HUES64 (cell line): ENCODE data around the gene A4GALT.

Experiments
- H3K27ac ChIP-seq: 2 replicates; pipeline ENCODE4 v1.7.0; 2013; ENCODE audit warnings: low read depth, low read length, inconsistent platforms
- H3K27me3 ChIP-seq: 2 replicates; pipeline ENCODE4 v1.6.1; 2013; ENCODE audit warnings: mild to moderate bottlenecking, low read length; ENCODE audit not compliant: insufficient read depth
- H3K36me3 ChIP-seq: 2 replicates; pipeline ENCODE4 v1.6.1; 2013; ENCODE audit warnings: mild to moderate bottlenecking, low read length; ENCODE audit not compliant: insufficient read depth
- H3K4me1 ChIP-seq: 2 replicates; pipeline ENCODE4 v1.6.1; 2013; ENCODE audit warnings: mild to moderate bottlenecking, low read length, moderate library complexity; ENCODE audit not compliant: insufficient read depth
- H3K4me3 ChIP-seq: 2 replicates; pipeline ENCODE4 v1.5.1; 2013; ENCODE audit warnings: mild to moderate bottlenecking, low read length, moderate library complexity
- H3K9ac ChIP-seq: 2 replicates; pipeline ENCODE4 v1.6.1; 2013; ENCODE audit warnings: mild to moderate bottlenecking, low read depth, low read length
- H3K9me3 ChIP-seq: 2 replicates; pipeline ENCODE4 v1.6.1; 2013; ENCODE audit warnings: low read depth, low read length; ENCODE audit not compliant: insufficient read depth
- WGBS: fragments of 150-250, 120-280 bp; methylation state at CpG from one replicate; pipeline ENCODE4 v1.1.7; 2013; ENCODE audit warnings: missing lambda C conversion rate; 5-methylcytosine and 5-hydroxymethylcytosine counted together

The A4GALT gene

GRCh38 chr22:42700901-42701300 lies 19.8 kb downstream of the A4GALT start:
- no peak overlapping the region for H3K27ac ChIP-seq
- 93% methylated on average over 6 of the region's 6 CpGs for WGBS
- no peaks in the 10 kb centered on the region for H3K9me3 ChIP-seq
- H3K36me3 ChIP-seq: no peaks in the 10 kb centered on the region
- no peaks in the 10 kb centered on the region; the same call in 1 of the 2 replicates for H3K4me1 ChIP-seq
- H3K9ac ChIP-seq: no peak overlapping the region
- H3K4me3 ChIP-seq: no peak overlapping the region
- no peaks in the 10 kb centered on the region for H3K27me3 ChIP-seq

- Histone ChIP-seq H3K4me1 (no peaks in the 10 kb centered on the region; the same call in 1 of the 2 replicates), H3K36me3 (no peaks in the 10 kb centered on the region), H3K27ac (no peak overlapping the region), H3K9me3 (no peaks in the 10 kb centered on the region), H3K27me3 (no peaks in the 10 kb centered on the region), H3K4me3 (no peak overlapping the region), H3K9ac (no peak overlapping the region)
- 88% methylated on average over 8 of the region's 8 CpGs for WGBS
Measured at GRCh38 chr22:42700355-42700754, 20.3 kb downstream of the A4GALT start.

- Histone ChIP-seq H3K4me3 (no peak overlapping the region), H3K27me3 (no peaks in the 10 kb centered on the region), H3K9me3 (no peaks in the 10 kb centered on the region), H3K27ac (no peak overlapping the region), H3K36me3 (0 out of 2 replicates have a peak, but pooled peaks cover 2% of the 10 kb centered on the region), H3K4me1 (no peaks in the 10 kb centered on the region; the same call in 1 of the 2 replicates), H3K9ac (no peak overlapping the region)
- 92% methylated on average over 12 of the region's 12 CpGs for WGBS
Measured at GRCh38 chr22:42699976-42700352, 20.7 kb downstream of the A4GALT start.

DNA sequence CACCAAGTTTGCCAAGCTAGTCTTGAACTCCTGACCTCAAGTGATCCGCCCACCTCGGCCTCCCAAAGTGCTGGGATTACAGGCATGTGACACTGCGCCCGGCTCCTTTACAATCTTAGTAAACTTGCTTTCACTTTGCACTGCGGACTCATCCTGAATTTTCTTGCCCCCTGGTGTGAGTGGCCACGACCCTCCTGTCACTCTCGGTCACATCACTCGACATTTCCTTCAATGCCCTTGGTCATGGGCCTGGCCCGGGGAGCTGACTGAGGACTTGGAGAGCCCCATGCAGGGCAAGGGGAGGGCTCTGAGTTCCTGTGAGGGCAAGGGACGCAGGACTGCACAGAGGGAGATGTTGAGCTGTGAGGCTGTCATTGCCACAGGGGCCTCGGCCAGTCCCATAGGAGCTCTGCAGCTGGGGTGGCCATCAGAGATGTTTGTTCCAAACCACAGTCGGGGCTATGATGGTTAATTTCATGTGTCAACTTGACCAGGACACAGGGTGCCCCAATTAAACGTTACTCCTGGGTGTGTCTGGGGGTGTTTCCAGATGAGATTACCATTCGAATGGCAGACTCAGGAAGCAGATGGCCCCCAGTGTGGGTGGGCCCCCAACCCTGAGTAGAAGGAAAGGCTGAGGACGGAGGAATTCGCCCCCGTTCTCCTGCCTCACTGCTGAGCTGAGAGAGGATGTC lies 21.2 kb downstream of the A4GALT start:
- 0 out of 2 replicates have a peak, but pooled peaks cover 3% of the 10 kb centered on the region for H3K36me3 ChIP-seq
- H3K9me3 ChIP-seq: no peaks in the 10 kb centered on the region
- no peak overlapping the region for H3K27ac ChIP-seq
- H3K27me3 ChIP-seq: no peaks in the 10 kb centered on the region
- H3K4me1 ChIP-seq: no peaks in the 10 kb centered on the region; the same call in 1 of the 2 replicates
- 75% methylated on average over 17 of the region's 17 CpGs for WGBS
- H3K9ac ChIP-seq: no peak overlapping the region
- no peak overlapping the region for H3K4me3 ChIP-seq

DNA sequence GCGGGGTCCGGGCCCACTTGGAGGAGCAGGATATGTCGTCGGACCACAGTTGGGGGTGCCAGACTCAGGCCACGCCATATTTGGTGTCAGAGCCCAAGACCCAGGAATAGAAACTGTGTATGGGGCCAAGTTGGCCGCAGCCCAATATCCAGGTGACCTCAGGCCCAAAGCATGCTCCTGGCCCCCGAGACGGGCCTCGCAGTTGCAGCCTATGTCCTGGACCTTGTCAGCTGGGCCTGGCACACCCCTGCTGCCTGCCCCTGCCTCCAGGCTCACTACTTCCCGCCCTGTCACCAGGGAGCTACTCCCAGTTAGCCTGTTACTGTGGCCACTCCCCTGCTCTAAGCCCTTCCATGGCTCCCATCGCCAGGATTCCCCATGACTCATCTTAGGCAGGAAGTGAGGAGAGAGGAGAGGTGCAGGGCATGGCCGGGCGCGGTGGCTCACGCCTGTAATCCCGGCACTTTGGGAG lies 23.1 kb downstream of the A4GALT start:
- 90% methylated on average over 16 of the region's 16 CpGs for WGBS
- Histone ChIP-seq H3K4me3 (no peak overlapping the region), H3K27ac (no peak overlapping the region)

GRCh38 chr22:42696331-42696967 lies 24.2 kb downstream of the A4GALT start:
- 0 out of 2 replicates have a peak, but pooled peaks cover 3% of the 10 kb centered on the region for H3K36me3 ChIP-seq
- no peaks in the 10 kb centered on the region for H3K9me3 ChIP-seq
- no peak overlapping the region for H3K9ac ChIP-seq
- H3K27ac ChIP-seq: no peak overlapping the region
- H3K4me1 ChIP-seq: no peaks in the 10 kb centered on the region; the same call in 1 of the 2 replicates
- H3K27me3 ChIP-seq: no peaks in the 10 kb centered on the region
- no peak overlapping the region for H3K4me3 ChIP-seq
- 91% methylated on average over 10 of the region's 10 CpGs for WGBS

More for the DNA sequence above, 23.1 kb downstream of the A4GALT start:
- no peak overlapping the region for H3K9ac ChIP-seq
- 0 out of 2 replicates have a peak, but pooled peaks cover 3% of the 10 kb centered on the region for H3K36me3 ChIP-seq
- H3K4me1 ChIP-seq: no peaks in the 10 kb centered on the region; the same call in 1 of the 2 replicates
- H3K9me3 ChIP-seq: no peaks in the 10 kb centered on the region
- H3K27me3 ChIP-seq: no peaks in the 10 kb centered on the region

DNA sequence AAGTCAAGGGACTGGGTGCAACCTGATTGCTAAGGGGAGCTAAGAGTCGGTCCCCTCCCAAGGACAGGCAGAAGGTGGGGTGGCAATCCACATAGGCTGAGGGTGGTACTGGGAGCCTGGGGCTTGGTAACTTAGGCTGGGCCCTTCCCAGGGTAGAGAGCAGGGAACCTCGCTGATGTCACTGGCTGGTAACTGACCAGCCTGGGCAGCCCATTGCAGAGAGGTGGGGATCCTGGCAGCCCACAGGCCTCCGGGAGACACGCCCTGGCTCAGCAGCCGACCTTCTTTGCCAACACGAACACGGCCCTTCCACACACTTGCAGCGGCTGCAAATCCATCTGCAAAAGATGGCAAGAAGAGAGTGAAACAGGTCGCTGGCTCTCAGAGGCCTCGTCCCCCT lies 25.4 kb downstream of the A4GALT start:
- no peak overlapping the region for H3K27ac ChIP-seq
- no peaks in the 10 kb centered on the region; the same call in 1 of the 2 replicates for H3K4me1 ChIP-seq
- H3K9ac ChIP-seq: no peak overlapping the region
- no peaks in the 10 kb centered on the region for H3K27me3 ChIP-seq
- 0 out of 2 replicates have a peak, but pooled peaks cover 3% of the 10 kb centered on the region for H3K36me3 ChIP-seq
- H3K4me3 ChIP-seq: no peak overlapping the region
- no peaks in the 10 kb centered on the region for H3K9me3 ChIP-seq
- WGBS: 92% methylated on average over 10 of the region's 10 CpGs

GRCh38 chr22:42693763-42694683 lies 26.6 kb downstream of the A4GALT start:
- Histone ChIP-seq H3K27me3 (no peaks in the 10 kb centered on the region), H3K27ac (no peak overlapping the region), H3K9ac (no peak overlapping the region), H3K4me3 (no peak overlapping the region), H3K9me3 (no peaks in the 10 kb centered on the region), H3K36me3 (0 out of 2 replicates have a peak, but pooled peaks cover 3% of the 10 kb centered on the region), H3K4me1 (peaks cover under 1% of the 10 kb centered on the region; the same call in 1 of the 2 replicates)
- WGBS: 91% methylated on average over 25 of the region's 25 CpGs

DNA sequence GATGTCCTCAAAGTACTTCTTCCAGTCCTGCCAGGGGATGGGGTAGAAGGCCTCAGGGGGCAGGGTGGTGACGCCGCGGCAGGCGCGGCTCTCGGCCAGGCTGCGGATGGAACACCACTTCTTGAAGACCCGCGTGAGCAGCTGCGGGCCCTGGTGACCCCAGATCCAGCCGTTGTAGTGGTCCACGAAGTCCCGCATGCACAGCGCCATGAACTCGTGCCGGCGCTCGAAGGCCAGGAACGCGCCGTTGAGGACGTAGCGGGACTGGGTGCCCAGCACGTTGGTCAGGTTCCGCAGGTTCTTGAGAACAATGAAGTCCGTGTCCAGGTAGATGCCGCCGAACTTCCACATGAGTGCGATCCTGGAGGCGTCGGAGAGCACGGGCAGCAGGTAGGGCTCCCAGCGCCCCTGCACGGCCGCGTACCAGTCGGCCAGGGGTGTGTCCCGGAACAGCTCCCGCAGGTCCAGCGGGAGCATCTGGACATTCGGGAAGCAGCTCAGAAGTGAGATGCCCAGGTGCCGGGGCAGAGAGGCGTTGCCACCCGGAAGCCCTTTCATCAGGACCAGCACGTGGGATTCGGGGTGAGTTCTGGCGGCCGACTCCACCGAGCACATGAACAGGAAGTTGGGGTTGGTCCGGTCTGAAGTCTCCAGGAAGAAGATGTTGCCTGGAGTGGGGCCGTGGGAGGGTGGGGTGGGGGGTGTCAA lies 27.5 kb downstream of the A4GALT start:
- Histone ChIP-seq H3K27me3 (no peaks in the 10 kb centered on the region), H3K9ac (no peak overlapping the region), H3K9me3 (no peaks in the 10 kb centered on the region), H3K4me3 (no peak overlapping the region), H3K27ac (no peak overlapping the region), H3K4me1 (peaks cover 7% of the 10 kb centered on the region), H3K36me3 (0 out of 2 replicates have a peak, but pooled peaks cover 3% of the 10 kb centered on the region)
- WGBS: 96% methylated on average over 51 of the region's 51 CpGs

GRCh38 chr22:42692239-42693054 lies 28.2 kb downstream of the A4GALT start:
- H3K27ac ChIP-seq: no peak overlapping the region
- H3K36me3 ChIP-seq: 0 out of 2 replicates have a peak, but pooled peaks cover 3% of the 10 kb centered on the region
- peaks cover 7% of the 10 kb centered on the region for H3K4me1 ChIP-seq
- no peaks in the 10 kb centered on the region for H3K27me3 ChIP-seq
- H3K4me3 ChIP-seq: no peak overlapping the region
- H3K9ac ChIP-seq: no peak overlapping the region
- WGBS: 88% methylated on average over 32 of the region's 32 CpGs
- no peaks in the 10 kb centered on the region for H3K9me3 ChIP-seq
